ENCODE measurements around the gene LY6G5B.
A peak's percentile ranks its signal among the peaks of the same experiment; 100 is the strongest.

Gene LY6G5B

GRCh38 chr6:31663126-31663960 lies 6.4 kb upstream of the LY6G5B start:
- DNase-seq, result no peak

GRCh38 chr6:31663961-31664789 lies 5.6 kb upstream of the LY6G5B start:
- DNase-seq, result peak; percentile 77

- peak; percentile 89 for DNase-seq
These were observed 4.8 kb upstream of the LY6G5B start, which contains the start of gene GPANK1 for GRCh38 chr6:31664790-31665500. GPANK1 (minus strand) TSS chr6:31664997; CDS start chr6:31664478, 519 bp downstream.

GRCh38 chr6:31665501-31666336 lies 4.1 kb upstream of the LY6G5B start, which contains the start of gene CSNK2B:
CSNK2B (plus strand) TSS chr6:31666080; CDS start chr6:31666832, 752 bp downstream.
- DNase-seq, result peak; percentile 99

GRCh38 chr6:31666337-31666965 lies 3.3 kb upstream of the LY6G5B start:
- no peak for DNase-seq

GRCh38 chr6:31676322-31676903 lies 6.6 kb downstream of the LY6G5B start:
- DNase-seq, result no peak

GRCh38 chr6:31676904-31677303 lies 7.1 kb downstream of the LY6G5B start:
- no peak for DNase-seq

GRCh38 chr6:31677955-31678354 lies 8.2 kb downstream of the LY6G5B start:
- no peak for DNase-seq

- DNase-seq, result peak; percentile 89
These were observed 10.7 kb downstream of the LY6G5B start, which contains the start of gene LY6G5C for GRCh38 chr6:31680226-31681134. LY6G5C (minus strand) TSS chr6:31681067; CDS start chr6:31680373, 694 bp downstream.

GRCh38 chr6:31681135-31681671 lies 11.4 kb downstream of the LY6G5B start:
- DNase-seq, result peak; percentile 65

GRCh38 chr6:31683591-31683990 lies 13.8 kb downstream of the LY6G5B start:
- DNase-seq, result no peak

- DNase-seq, result no peak
These were observed 16.7 kb downstream of the LY6G5B start for GRCh38 chr6:31686483-31686882.

- no peak for DNase-seq
These were observed 17.5 kb downstream of the LY6G5B start for GRCh38 chr6:31687321-31687720.

- DNase-seq, result no peak
These were observed 18.3 kb downstream of the LY6G5B start for GRCh38 chr6:31687860-31688693.

- no peak for DNase-seq
These were observed 19.7 kb downstream of the LY6G5B start for GRCh38 chr6:31689249-31690110.

GRCh38 chr6:31690231-31691077 lies 20.7 kb downstream of the LY6G5B start:
- peak; percentile 88 for DNase-seq

- DNase-seq, result no peak
These were observed 21.3 kb downstream of the LY6G5B start for GRCh38 chr6:31691078-31691463.
